GM12892 (cell line): ENCODE measurements around the gene DSCAML1.

Experiments
- DNase-seq: peaks from one replicate; pipeline ENCODE4 v3.0.0; 2011; ENCODE audit not compliant: insufficient read length
- FAIRE-seq: peaks from 2 replicates; lab custom pipeline; 2011; peaks lifted over from hg19 to GRCh38; lab: Jason Lieb, UNC
- POLR2A ChIP-seq: IDR thresholded peaks from 2 replicates; pipeline ENCODE4 v1.6.1; 2011; ENCODE audit warnings: low read depth, low read length, control low read depth
- POLR2AphosphoS5 ChIP-seq: IDR thresholded peaks from 2 replicates; pipeline ENCODE4 v1.6.1; 2011; ENCODE audit warnings: low read depth, low read length, control low read depth
- TAF1 ChIP-seq: IDR thresholded peaks from 2 replicates; pipeline ENCODE4 v1.6.1; 2011; ENCODE audit warnings: low read depth, mild to moderate bottlenecking, control low read depth, low read length, borderline replicate concordance

The DSCAML1 gene

DNA sequence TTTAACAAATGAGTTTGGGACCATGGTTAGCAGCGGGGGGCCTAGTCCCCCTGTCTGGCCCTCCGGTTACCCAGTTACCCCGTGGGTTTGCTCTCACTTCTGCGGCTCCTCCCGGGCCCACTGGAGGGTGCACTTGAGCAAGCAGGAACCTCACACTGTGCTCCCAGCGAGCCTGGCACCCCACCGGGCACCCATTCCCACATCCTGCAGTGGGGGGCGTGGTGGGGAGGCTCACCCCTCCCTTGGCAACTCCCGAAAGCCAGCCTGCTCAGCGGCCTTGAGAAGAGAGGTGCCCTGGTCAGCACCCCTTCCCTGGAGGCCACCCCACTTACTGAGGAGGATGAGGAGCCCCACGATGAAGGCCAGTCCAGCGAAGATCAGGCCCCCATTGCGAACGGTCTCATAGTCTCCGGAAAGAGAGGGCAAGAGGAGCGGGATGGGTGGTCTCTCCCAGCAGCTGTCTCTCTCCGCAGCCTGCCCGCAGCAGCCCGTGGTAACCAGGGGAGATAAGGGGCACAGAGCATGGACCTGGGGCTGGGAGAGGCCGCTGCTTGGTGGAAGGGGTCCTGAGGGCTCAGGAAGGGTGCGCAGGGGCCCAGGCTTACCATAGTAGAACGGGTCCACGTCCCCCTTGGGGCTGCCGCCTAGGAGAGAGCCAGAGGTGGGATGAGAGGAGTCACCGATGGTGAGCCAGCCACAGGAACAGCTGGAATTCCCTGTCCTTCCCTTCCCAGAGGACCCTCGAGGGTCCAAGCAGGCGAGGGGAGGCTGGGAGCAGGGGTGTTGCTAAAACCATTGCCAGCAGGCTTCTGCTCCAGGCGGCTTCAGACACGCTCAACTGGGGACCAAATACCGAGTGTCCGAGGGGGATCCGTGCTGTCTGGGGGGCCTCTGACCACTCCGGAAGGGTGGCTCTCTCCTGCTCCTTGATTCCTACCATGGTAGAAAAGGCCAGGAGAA lies 25.3 kb upstream of the DSCAML1 start:
- DNase-seq (no peak), FAIRE-seq (peak; percentile 79)
- TF ChIP-seq TAF1: no peak
- no peak for TF ChIP-seq POLR2A
- no peak for TF ChIP-seq POLR2AphosphoS5

DNA sequence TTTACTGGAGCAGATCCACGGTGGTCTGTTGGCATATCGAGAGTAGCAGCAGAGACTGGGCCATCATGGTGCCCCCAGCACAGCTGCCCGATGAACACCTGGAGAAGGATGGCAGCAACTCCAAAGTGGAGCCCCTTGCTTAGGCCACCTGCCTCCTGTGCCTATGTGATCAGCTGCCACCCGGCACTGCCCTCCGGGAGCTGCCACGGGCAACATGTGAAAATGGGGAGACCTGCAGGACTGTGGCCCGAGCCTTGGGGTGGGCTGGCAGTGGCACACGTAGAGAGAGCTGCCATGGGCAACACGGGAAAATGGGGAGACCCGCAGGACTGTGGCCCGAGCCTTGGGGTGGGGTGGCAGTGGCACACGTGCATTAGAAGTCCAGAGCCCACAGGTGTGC lies 24.4 kb upstream of the DSCAML1 start:
- TF ChIP-seq TAF1 (no peak), POLR2AphosphoS5 (no peak), POLR2A (no peak)
- DNase-seq: no peak
- no peak for FAIRE-seq

- FAIRE-seq: no peak
- TF ChIP-seq POLR2AphosphoS5: no peak
- no peak for TF ChIP-seq TAF1
- no peak for TF ChIP-seq POLR2A
Observed at GRCh38 chr11:117820516-117820915, 23.5 kb upstream of the DSCAML1 start.

DNA sequence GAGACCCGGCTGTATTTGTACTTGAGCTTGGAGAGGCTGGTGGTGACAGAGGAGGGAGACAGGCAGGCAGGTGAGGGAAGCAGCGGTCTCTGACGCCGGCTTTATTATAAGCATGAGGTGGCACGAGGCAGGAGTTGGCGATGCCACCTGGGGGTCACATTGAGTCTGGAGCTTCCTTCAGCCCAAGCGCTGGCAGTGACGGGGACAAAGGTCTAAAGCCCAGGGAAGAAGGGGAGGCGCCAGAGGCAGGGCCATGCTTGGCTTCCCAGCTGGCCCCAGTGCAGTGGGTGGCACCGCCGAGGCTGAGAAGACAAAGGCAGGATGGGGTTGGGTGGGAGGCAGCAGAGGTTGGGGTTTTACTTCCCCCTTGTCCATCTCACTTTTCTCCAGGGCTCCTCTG lies 23.1 kb upstream of the DSCAML1 start:
- FAIRE-seq (no peak), DNase-seq (no peak)
- TF ChIP-seq POLR2A (no peak), TAF1 (no peak), POLR2AphosphoS5 (no peak)

More at GRCh38 chr11:117820516-117820915, 23.5 kb upstream of the DSCAML1 start:
- no peak for DNase-seq

DNA sequence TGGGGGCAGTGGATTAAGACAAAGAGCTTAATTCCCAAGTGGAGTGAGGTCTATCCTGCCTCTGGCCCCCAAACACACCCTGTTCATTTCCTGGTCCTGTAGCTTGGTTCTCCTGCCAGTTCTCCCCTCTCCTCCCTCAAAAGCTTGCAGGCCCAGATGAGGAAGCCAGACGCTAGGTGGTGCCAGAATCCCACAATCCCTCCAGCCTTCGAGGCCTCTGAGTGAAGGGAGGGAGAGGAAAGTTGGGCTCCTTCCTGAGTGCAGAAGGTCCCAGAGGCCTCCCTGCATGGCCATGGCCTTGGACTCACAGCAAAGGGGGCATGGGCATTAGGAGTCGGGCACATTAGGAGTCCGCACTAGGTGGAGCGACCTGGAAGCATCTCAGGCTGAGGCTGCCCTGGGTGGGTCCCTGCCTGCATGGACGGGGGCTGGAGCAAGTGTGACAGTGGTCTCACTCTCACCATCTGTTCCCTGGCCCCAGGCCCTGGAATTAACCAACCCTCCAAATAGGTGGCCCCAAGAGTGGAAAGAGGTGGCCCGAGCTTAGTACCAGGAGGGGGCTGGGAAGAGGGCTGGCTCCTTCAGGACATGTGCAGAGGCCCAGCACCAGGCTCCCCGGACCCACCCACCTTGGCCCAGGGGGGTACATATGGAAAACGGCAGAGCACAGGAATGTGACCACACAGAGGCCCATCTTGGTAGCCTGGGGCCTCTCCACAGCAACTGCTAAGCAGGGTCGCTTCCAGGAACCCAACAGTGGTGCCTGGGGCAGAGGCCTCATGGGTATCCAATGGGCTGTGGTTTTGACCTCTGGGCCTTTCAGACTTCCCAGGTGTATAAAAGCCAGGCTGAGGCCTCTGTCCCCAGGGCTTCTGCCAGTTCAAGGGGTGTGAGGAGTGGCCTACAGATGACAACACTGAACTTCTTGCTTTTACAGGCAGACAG lies 22.4 kb upstream of the DSCAML1 start:
- FAIRE-seq (no peak), DNase-seq (no peak)
- TF ChIP-seq TAF1: no peak
- no peak for TF ChIP-seq POLR2AphosphoS5
- TF ChIP-seq POLR2A: no peak

DNA sequence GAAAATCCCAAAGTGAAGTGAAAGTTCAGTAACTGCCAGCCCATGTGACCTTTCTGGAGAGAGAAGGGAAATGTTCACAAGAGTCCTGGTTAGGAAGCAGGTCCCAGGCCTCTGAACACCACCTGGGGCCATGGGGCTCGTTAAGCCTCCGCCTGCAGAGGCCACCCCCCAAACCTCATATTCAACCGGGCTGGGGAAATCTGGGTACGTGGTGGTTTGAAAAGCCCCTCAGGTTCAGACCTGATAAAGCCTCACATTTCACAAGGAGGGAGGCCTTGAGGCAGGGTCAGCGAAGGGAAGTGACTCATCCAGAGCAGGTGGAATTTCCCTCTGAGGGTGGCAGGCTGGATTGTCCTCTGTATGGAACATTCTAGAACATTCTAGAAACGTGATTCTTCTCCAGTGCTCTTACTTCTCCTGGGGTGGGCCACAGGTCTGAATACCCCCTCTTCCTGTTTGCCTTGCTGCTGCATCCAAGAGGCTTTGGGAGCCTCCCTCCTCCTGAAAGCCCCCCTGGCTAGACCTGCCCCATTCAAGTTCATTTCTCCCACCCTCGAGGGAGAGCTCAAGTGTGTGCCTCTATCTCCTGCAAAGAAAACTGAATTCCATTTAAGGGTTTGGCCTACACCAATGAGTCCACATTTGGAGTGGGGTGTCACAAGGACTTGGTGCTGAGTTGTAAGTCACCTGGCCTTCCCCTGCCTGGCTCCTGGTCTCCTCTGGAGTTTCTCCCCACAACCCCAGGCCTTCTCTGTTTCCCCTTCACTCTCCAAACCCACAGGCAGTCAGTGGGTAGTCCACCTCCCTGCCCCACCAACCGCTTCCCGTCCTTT lies 21.2 kb upstream of the DSCAML1 start:
- FAIRE-seq (no peak), DNase-seq (no peak)
- no peak for TF ChIP-seq TAF1
- no peak for TF ChIP-seq POLR2AphosphoS5
- TF ChIP-seq POLR2A: no peak; the same call in 1 of the 2 replicates

DNA sequence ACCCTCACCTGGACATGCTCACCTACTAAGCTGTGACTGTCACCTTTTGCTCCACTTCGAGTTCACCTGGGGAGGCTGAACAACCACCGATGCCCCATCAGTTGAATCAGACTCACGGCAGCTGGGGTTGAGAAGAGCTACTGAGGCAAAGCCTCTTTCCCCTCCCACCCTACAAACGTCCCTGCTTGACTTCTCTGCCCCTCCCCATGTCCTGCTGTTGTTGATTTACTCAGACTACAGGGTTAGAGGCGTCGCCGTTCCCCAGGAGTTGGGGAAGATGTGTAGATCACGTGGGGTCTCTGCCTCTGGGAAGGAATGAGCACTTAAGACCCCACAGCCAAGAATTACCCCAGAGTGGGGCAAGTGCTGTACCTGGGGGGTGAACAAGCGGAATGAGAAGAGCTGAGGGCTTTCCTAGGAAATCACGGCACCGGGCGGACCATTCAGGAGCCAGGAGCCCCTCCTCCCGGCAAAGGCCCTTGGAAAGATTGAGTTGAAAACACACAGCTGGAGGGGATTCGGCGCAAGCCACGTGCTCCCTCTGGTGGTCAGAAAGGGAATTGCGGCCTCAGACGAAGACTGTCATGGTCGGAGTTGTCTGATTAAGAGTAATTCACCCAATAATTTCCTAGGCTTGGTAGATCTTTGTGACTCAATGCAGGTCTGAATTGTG lies 20.5 kb upstream of the DSCAML1 start:
- 0 out of 2 replicates have a peak, but pooled peaks have one; percentile 14 for TF ChIP-seq TAF1
- peak; percentile 64; the same call in 1 of the 2 replicates for TF ChIP-seq POLR2AphosphoS5
- TF ChIP-seq POLR2A: no peak; the same call in 1 of the 2 replicates
- DNase-seq (no peak), FAIRE-seq (no peak)

DNA sequence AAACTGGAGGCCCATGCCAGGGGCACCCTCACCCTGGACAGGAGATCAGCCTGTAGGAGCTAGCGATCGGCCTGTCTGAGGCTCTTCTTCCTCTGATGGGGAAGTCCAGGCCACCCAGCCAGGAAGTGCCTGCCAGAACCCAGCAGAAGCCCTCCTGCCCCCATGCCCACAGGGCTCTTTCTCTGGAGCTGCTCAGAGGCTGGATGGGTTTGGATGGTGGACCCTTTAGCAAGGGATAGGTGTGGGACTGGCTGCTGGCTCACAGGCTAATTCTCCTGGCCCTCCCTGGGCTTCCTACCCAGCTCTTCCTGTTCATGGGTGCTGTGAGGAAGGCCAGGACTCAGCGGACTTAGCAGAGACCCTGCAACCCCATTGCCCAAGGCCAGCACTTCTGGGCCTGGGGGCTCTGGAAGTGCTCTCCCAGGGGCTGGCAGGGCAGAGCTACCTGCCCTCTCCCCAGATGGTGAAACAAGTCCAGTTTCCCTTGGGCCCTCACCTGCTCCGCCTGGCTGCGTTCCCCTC lies 19.9 kb upstream of the DSCAML1 start:
- no peak; the same call in 1 of the 2 replicates for TF ChIP-seq POLR2AphosphoS5
- no peak; the same call in 1 of the 2 replicates for TF ChIP-seq POLR2A
- 0 out of 2 replicates have a peak, but pooled peaks have one; percentile 34 for TF ChIP-seq TAF1
- DNase-seq: no peak

GRCh38 chr11:117816151-117816741 lies 19.2 kb upstream of the DSCAML1 start:
- TF ChIP-seq TAF1 (no peak), POLR2A (peak; percentile 12; the same call in 1 of the 2 replicates), POLR2AphosphoS5 (no peak)
- DNase-seq: no peak
- no peak for FAIRE-seq

More for the DNA sequence above, 19.9 kb upstream of the DSCAML1 start:
- FAIRE-seq: no peak
